ENCODE results near the gene CMPK2.

Gene CMPK2

GRCh38 chr2:6800553-6800952 is 65.2 kb downstream of the CMPK2 start:
- DNase-seq, result no peak

Data from NCI-H146 (cell line).